ENCODE measurements around the gene PCCA. TPM values are rescaled to one million over a fixed set of nuclear protein-coding genes. Genes with fewer than 3 reads are reported as not detected.

Gene PCCA
- total RNA-seq, 1 experiment from 2014 or later, result 39.9 TPM

- Mint-ChIP-seq H3K9me3 (ENCODE audit: unreplicated experiment) (no peaks in the 10 kb centered on the region), H3K36me3 (ENCODE audit: insufficient read depth, unreplicated experiment) (no peaks in the 10 kb centered on the region), H3K4me3 (ENCODE audit: unreplicated experiment) (no peak overlapping the region), H3K4me1 (ENCODE audit: low read depth, unreplicated experiment) (no peaks in the 10 kb centered on the region), H3K27me3 (ENCODE audit: insufficient read depth, unreplicated experiment) (no peaks in the 10 kb centered on the region), H3K27ac (ENCODE audit: unreplicated experiment) (no peak overlapping the region)
- TF ChIP-seq CTCF (IDR thresholded peaks at IDR 0.05; ENCODE audit: insufficient read depth in 1 of 2, low read depth in 1 of 2, low read length in 1 of 2, severe bottlenecking in 1 of 2, unreplicated experiment in 1 of 2), result no peak
- intact Hi-C loops (cut with micrococcal nuclease; ENCODE audit: unreplicated experiment), result no loop called here
- Histone ChIP-seq H3K36me3 (ENCODE audit: control insufficient read depth, insufficient read depth, low read length) (no peaks in the 10 kb centered on the region), H3K27me3 (replicated peaks; ENCODE audit: control insufficient read depth, insufficient read depth, low read length) (no peaks in the 10 kb centered on the region), H3K4me3 (ENCODE audit: low read depth, low read length) (no peak overlapping the region), H3K4me1 (no peaks in the 10 kb centered on the region), H3K9me3 (no peaks in the 10 kb centered on the region)
- no TSS peak for BruUV-seq (replicated peaks)
- DNase-seq, result no peak
- ChIA-PET CTCF (no interaction called here), POLR2A (no interaction called here)
These were observed 372.6 kb downstream of the PCCA start for GRCh38 chr13:100461309-100462030.

- DNase-seq, result no peak
- Mint-ChIP-seq H3K4me1 (ENCODE audit: low read depth, unreplicated experiment) (no peaks in the 10 kb centered on the region), H3K4me3 (ENCODE audit: unreplicated experiment) (no peak overlapping the region), H3K27me3 (ENCODE audit: insufficient read depth, unreplicated experiment) (no peaks in the 10 kb centered on the region), H3K27ac (ENCODE audit: unreplicated experiment) (no peak overlapping the region), H3K36me3 (ENCODE audit: insufficient read depth, unreplicated experiment) (peaks cover 8% of the 10 kb centered on the region), H3K9me3 (ENCODE audit: unreplicated experiment) (no peaks in the 10 kb centered on the region)
- CTCF ChIA-PET, result no interaction called here
- Histone ChIP-seq H3K27me3 (replicated peaks; ENCODE audit: control insufficient read depth, insufficient read depth, low read length) (no peaks in the 10 kb centered on the region), H3K36me3 (ENCODE audit: control insufficient read depth, insufficient read depth, low read length) (no peaks in the 10 kb centered on the region), H3K4me1 (no peaks in the 10 kb centered on the region), H3K4me3 (ENCODE audit: low read depth, low read length) (no peak overlapping the region), H3K9me3 (no peaks in the 10 kb centered on the region)
- intact Hi-C loops (cut with micrococcal nuclease; ENCODE audit: unreplicated experiment), result no loop called here
- POLR2A ChIA-PET, result no interaction called here
- TF ChIP-seq CTCF (IDR thresholded peaks at IDR 0.05; ENCODE audit: insufficient read depth in 1 of 2, low read depth in 1 of 2, low read length in 1 of 2, severe bottlenecking in 1 of 2, unreplicated experiment in 1 of 2), result no peak
- BruUV-seq (replicated peaks), result no TSS peak
These were observed 375.1 kb downstream of the PCCA start for GRCh38 chr13:100464006-100464405.

GRCh38 chr13:100465558-100465957, 376.7 kb downstream of the PCCA start:
- Mint-ChIP-seq H3K4me3 (ENCODE audit: unreplicated experiment) (no peak overlapping the region), H3K27me3 (ENCODE audit: insufficient read depth, unreplicated experiment) (no peaks in the 10 kb centered on the region), H3K36me3 (ENCODE audit: insufficient read depth, unreplicated experiment) (peaks cover 14% of the 10 kb centered on the region), H3K27ac (ENCODE audit: unreplicated experiment) (no peak overlapping the region), H3K4me1 (ENCODE audit: low read depth, unreplicated experiment) (no peaks in the 10 kb centered on the region), H3K9me3 (ENCODE audit: unreplicated experiment) (no peaks in the 10 kb centered on the region)
- ChIA-PET CTCF (no interaction called here), POLR2A (no interaction called here)
- no peak for TF ChIP-seq CTCF (IDR thresholded peaks at IDR 0.05; ENCODE audit: insufficient read depth in 1 of 2, low read depth in 1 of 2, low read length in 1 of 2, severe bottlenecking in 1 of 2, unreplicated experiment in 1 of 2)
- no TSS peak for BruUV-seq (replicated peaks)
- Histone ChIP-seq H3K36me3 (ENCODE audit: control insufficient read depth, insufficient read depth, low read length) (no peaks in the 10 kb centered on the region), H3K27me3 (replicated peaks; ENCODE audit: control insufficient read depth, insufficient read depth, low read length) (no peaks in the 10 kb centered on the region), H3K9me3 (no peaks in the 10 kb centered on the region), H3K4me1 (no peaks in the 10 kb centered on the region), H3K4me3 (ENCODE audit: low read depth, low read length) (no peak overlapping the region)
- intact Hi-C loops (cut with micrococcal nuclease; ENCODE audit: unreplicated experiment), result no loop called here
- no peak for DNase-seq
